Hepatocyte (in vitro differentiated cells): ENCODE data around the gene HIVEP1. TPM values are rescaled to one million over a fixed set of nuclear protein-coding genes. Genes with fewer than 3 reads are reported as not detected.

Experiments used
- DNase-seq: peaks from one replicate; pipeline ENCODE4 v3.0.0-alpha.2; 2016; ENCODE audit warnings: low spot score
- H2AFZ ChIP-seq: fragments of 200-600 bp; sonication (generic); 2 replicates; pipeline ENCODE4 v1.6.0; 2016; ENCODE audit warnings: antibody characterized with exemption, mild to moderate bottlenecking
- H3K27ac ChIP-seq: fragments of 200-600 bp; sonication (generic); 2 replicates; pipeline ENCODE4 v1.5.1; 2016; ENCODE audit warnings: mild to moderate bottlenecking
- H3K27me3 ChIP-seq: fragments of 200-600 bp; sonication (generic); 2 replicates; pipeline ENCODE4 v1.6.1; 2016
- H3K36me3 ChIP-seq: fragments of 200-600 bp; sonication (generic); replicated peaks from 2 replicates; pipeline ENCODE4 v1.5.1; 2016; ENCODE audit warnings: low read depth; ENCODE audit not compliant: insufficient read depth
- H3K4me1 ChIP-seq: fragments of 200-600 bp; sonication (generic); 2 replicates; pipeline ENCODE4 v1.5.1; 2016; ENCODE audit warnings: mild to moderate bottlenecking, moderate library complexity; ENCODE audit not compliant: insufficient read depth
- H3K4me2 ChIP-seq: fragments of 200-600 bp; sonication (generic); 2 replicates; pipeline ENCODE4 v1.6.0; 2016
- H3K4me3 ChIP-seq: fragments of 200-600 bp; sonication (generic); 2 replicates; pipeline ENCODE4 v1.5.1; 2016; ENCODE audit warnings: mild to moderate bottlenecking
- H3K79me2 ChIP-seq: fragments of 200-600 bp; sonication (generic); 2 replicates; pipeline ENCODE4 v1.6.0; 2017; ENCODE audit warnings: mild to moderate bottlenecking
- H3K9me2 ChIP-seq: fragments of 200-600 bp; sonication (generic); replicated peaks from 2 replicates; pipeline ENCODE4 v1.6.0; 2017; ENCODE audit warnings: mild to moderate bottlenecking; ENCODE audit not compliant: insufficient read depth
- H3K9me3 ChIP-seq: fragments of 200-600 bp; sonication (generic); 2 replicates; pipeline ENCODE4 v1.5.1; 2016; ENCODE audit warnings: low read depth, mild to moderate bottlenecking
- H4K20me1 ChIP-seq: fragments of 200-600 bp; sonication (generic); 2 replicates; pipeline ENCODE4 v1.6.0; 2016; ENCODE audit warnings: mild to moderate bottlenecking; ENCODE audit not compliant: insufficient read depth, poor library complexity, severe bottlenecking
- EZH2 ChIP-seq: fragments of 200-600 bp; sonication (generic); IDR thresholded peaks from 2 replicates; pipeline ENCODE4 v1.6.1; 2016; ENCODE audit warnings: antibody characterized with exemption, mild to moderate bottlenecking, borderline replicate concordance
- EZH2phosphoT487 ChIP-seq: fragments of 200-600 bp; sonication (generic); IDR thresholded peaks from one replicate; pipeline ENCODE4 v1.6.1; 2018; ENCODE audit warnings: antibody characterized with exemption, mild to moderate bottlenecking, low read depth, moderate library complexity; ENCODE audit not compliant: unreplicated experiment, severe bottlenecking
- WGBS: methylation state at CpG from one replicate; pipeline ENCODE4 v1.1.6; 2016; ENCODE audit warnings: low lambda C conversion rate; ENCODE audit errors: missing lambda C conversion rate; 5-methylcytosine and 5-hydroxymethylcytosine counted together
- polyA plus RNA-seq: library from polyadenylated mRNA; unstranded; fragments of >200 nt; fragmentation: Nextera tagmentation; extraction: Ambion mirVana; gene quantifications from 2 replicates; pipeline ENCODE4 v1.2.1, GENCODE V29; 2016
- total RNA-seq: library from RNA; depleted of rRNA; stranded (reverse); fragments of >200 nt; gene quantifications from 2 replicates; pipeline ENCODE4 v1.2.3, GENCODE V29; 2014
- TF ChIP-seq, protein P1 (sequence below): fragments of 200-600 bp; sonication (generic); IDR thresholded peaks from 2 replicates; pipeline ENCODE4 v1.5.1; 2016; ENCODE audit warnings: antibody characterized with exemption, mild to moderate bottlenecking; ENCODE audit not compliant: poor library complexity

The HIVEP1 gene
- total and polyA plus RNA-seq, 2 experiments from 2014 or later: 8.7 to 33.7 TPM

DNA sequence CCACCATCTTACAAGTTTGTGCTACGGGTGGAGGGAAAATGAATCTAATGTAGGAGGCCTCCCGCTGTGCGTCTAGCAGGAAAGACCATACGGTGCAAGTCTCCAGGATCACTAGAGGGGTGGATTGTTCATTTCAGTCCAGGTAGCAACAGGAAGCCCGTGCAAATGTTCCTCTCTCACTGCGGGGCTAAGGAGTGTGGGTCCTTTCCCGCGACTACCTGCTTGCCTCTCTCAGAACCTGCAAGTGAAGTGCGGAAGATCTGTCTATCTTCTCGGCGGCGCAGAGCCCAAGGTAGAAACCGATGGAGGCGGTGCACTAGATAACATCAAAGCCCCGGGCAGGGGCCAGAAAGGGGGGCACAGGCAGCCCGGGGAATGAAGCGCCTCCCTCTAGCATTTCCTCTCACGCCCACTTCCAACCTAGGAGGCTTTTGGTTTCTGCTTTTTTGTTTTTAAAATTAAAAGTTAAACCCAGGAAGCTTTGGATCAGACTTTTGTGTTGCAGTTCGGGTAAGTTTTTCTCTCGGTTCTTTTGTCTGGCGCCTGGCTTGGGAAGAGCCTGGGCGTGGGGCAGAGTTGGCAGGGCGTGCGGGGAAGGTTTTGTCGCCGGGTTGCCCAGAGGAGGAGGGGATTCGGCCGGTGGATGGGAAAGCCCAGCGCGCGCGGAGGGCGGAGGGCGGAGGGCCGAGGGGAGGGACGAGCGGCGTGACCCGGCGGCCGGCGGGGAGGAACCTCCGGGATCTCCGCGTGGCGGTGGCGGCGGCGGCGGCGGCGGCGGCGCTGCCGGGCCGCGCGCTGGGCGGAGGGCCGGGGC, 3.5 kb upstream of the HIVEP1 start:
- H3K9me2 ChIP-seq: no peaks in the 10 kb centered on the region
- H3K27me3 ChIP-seq: no peaks in the 10 kb centered on the region
- no peaks in the 10 kb centered on the region for H4K20me1 ChIP-seq
- peak overlapping the region; percentile 70 for H3K4me3 ChIP-seq
- no peaks in the 10 kb centered on the region for H3K9me3 ChIP-seq
- peak overlapping the region; percentile 99 for H3K27ac ChIP-seq
- H3K79me2 ChIP-seq: peaks cover 13% of the 10 kb centered on the region
- under 1% methylated on average over 31 of the region's 60 CpGs for WGBS
- TF ChIP-seq, protein P1, sequence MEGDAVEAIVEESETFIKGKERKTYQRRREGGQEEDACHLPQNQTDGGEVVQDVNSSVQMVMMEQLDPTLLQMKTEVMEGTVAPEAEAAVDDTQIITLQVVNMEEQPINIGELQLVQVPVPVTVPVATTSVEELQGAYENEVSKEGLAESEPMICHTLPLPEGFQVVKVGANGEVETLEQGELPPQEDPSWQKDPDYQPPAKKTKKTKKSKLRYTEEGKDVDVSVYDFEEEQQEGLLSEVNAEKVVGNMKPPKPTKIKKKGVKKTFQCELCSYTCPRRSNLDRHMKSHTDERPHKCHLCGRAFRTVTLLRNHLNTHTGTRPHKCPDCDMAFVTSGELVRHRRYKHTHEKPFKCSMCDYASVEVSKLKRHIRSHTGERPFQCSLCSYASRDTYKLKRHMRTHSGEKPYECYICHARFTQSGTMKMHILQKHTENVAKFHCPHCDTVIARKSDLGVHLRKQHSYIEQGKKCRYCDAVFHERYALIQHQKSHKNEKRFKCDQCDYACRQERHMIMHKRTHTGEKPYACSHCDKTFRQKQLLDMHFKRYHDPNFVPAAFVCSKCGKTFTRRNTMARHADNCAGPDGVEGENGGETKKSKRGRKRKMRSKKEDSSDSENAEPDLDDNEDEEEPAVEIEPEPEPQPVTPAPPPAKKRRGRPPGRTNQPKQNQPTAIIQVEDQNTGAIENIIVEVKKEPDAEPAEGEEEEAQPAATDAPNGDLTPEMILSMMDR: no peak
- no peak for TF ChIP-seq EZH2
- TF ChIP-seq EZH2phosphoT487: no peak
- no peaks in the 10 kb centered on the region for H3K36me3 ChIP-seq
- H2AFZ ChIP-seq: peak overlapping the region; percentile 61
- DNase-seq: peak; percentile 92
- H3K4me2 ChIP-seq: peak overlapping the region; percentile 76
- peaks cover 15% of the 10 kb centered on the region for H3K4me1 ChIP-seq

DNA sequence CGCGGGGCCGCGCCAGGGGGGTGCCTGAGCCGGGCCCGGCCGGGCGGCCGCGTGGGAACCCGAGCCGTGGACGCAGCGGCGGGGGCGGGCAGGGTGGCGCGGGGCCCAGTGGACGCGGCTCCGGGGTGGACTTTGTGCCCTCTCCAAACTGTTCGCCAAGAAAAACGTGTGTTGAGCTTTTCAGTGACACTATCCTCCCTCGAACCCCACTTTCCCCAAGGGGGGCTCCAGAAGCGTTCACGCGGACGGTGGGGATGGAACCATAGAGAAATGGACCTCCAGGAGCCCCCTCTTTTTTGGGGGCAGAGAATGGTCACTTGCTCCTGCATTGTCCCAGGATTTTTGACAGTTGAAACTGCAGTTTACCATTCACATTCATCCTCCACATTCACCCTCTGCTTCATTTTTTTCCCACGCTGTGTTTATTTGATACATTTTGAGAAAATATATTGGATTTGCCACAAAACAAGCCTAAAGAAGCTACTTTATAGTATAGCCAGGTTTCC, 2.9 kb upstream of the HIVEP1 start:
- DNase-seq: no peak
- Histone ChIP-seq H2AFZ (no peak overlapping the region), H4K20me1 (no peaks in the 10 kb centered on the region), H3K27me3 (no peaks in the 10 kb centered on the region), H3K79me2 (peaks cover 20% of the 10 kb centered on the region), H3K27ac (peak overlapping the region; percentile 99), H3K4me3 (peak overlapping the region; percentile 60), H3K9me3 (no peaks in the 10 kb centered on the region), H3K9me2 (no peaks in the 10 kb centered on the region), H3K4me2 (peak overlapping the region; percentile 87), H3K4me1 (peaks cover 20% of the 10 kb centered on the region), H3K36me3 (no peaks in the 10 kb centered on the region)
- WGBS: 2% methylated on average over 7 of the region's 29 CpGs
- no peak for TF ChIP-seq EZH2phosphoT487
- no peak for TF ChIP-seq EZH2
- TF ChIP-seq, protein P1: no peak

DNA sequence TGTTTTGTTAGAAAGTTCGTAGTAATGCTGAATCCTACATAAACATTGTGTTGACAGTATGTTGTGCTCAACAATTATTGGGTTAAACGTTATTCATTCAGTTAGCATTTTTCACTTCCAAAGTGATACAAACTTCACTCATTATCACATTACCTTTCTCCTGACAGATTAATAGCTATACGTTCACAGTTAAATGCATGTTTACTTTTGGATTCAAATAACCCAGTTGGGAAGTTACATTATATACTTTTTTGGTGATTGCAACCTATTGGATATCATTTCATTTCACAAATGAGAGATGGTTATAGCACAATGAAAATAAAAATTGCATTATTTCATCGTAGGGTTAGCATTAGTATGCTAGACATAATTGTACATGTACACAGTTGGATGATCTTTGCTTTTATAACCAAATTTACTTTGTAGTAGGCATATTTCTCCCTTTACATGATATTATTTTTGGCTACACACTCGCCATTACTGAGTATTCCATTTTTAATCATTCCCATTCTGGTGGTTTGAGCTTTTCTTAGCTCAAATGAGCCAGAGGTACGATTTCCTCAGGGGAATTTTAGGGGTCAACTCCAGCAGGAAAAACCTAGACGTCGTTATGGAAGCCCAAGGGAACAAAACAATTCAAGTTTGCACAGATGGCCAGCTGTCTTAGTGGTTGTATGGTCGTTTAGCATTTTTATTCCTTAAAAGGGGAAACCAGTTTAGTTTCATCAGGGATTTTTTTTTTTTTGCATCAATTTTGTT, 2.1 kb upstream of the HIVEP1 start:
- Histone ChIP-seq H3K9me2 (no peaks in the 10 kb centered on the region), H3K79me2 (peaks cover 28% of the 10 kb centered on the region), H3K4me2 (peak overlapping the region; percentile 87), H4K20me1 (peaks cover 4% of the 10 kb centered on the region), H3K27me3 (no peaks in the 10 kb centered on the region), H2AFZ (peak overlapping the region; percentile 42), H3K4me1 (peaks cover 20% of the 10 kb centered on the region), H3K4me3 (peak overlapping the region; percentile 60), H3K36me3 (no peaks in the 10 kb centered on the region), H3K27ac (peak overlapping the region; percentile 99), H3K9me3 (no peaks in the 10 kb centered on the region)
- 6% methylated on average over 9 of the region's 9 CpGs for WGBS
- DNase-seq: no peak
- TF ChIP-seq, protein P1: no peak
- no peak for TF ChIP-seq EZH2
- no peak for TF ChIP-seq EZH2phosphoT487
